GM11168 (cell line): ENCODE results near the gene CDC42EP3.

Experiments used
- in situ Hi-C: fragments of 300-500 bp; cut with MboI; formaldehyde crosslinking; loops from one replicate; pipeline ENCODE4 v1.12.0; 2022; ENCODE audit warnings: low sequenced_read_pairs; ENCODE audit not compliant: unreplicated experiment

Gene CDC42EP3

GRCh38 chr2:37637985-37638384 lies 33.5 kb downstream of the CDC42EP3 start:
- in situ Hi-C loops, result no loop called here

- in situ Hi-C loops, result no loop called here
Measured at GRCh38 chr2:37637190-37637860, 34.1 kb downstream of the CDC42EP3 start.

- in situ Hi-C loops, result no loop called here
Measured at GRCh38 chr2:37636381-37637066, 34.9 kb downstream of the CDC42EP3 start.

GRCh38 chr2:37635504-37636380 lies 35.7 kb downstream of the CDC42EP3 start:
- in situ Hi-C loops, result no loop called here

GRCh38 chr2:37634914-37635503 lies 36.4 kb downstream of the CDC42EP3 start:
- in situ Hi-C loops, result no loop called here

- in situ Hi-C loops, result no loop called here
Measured at GRCh38 chr2:37633845-37634244, 37.6 kb downstream of the CDC42EP3 start.

GRCh38 chr2:37633234-37633633 lies 38.2 kb downstream of the CDC42EP3 start:
- in situ Hi-C loops, result no loop called here

GRCh38 chr2:37632310-37632709 lies 39.1 kb downstream of the CDC42EP3 start:
- in situ Hi-C loops, result no loop called here

- in situ Hi-C loops, result no loop called here
Measured at GRCh38 chr2:37631698-37632097, 39.7 kb downstream of the CDC42EP3 start.

- in situ Hi-C loops, result no loop called here
Measured at GRCh38 chr2:37631292-37631691, 40.1 kb downstream of the CDC42EP3 start.

GRCh38 chr2:37630776-37631175 lies 40.7 kb downstream of the CDC42EP3 start:
- in situ Hi-C loops, result no loop called here

- in situ Hi-C loops, result no loop called here
Measured at GRCh38 chr2:37630301-37630700, 41.1 kb downstream of the CDC42EP3 start.

- in situ Hi-C loops, result no loop called here
Measured at GRCh38 chr2:37629529-37629928, 41.9 kb downstream of the CDC42EP3 start.

- in situ Hi-C loops, result no loop called here
Measured at GRCh38 chr2:37627710-37628109, 43.7 kb downstream of the CDC42EP3 start.

- in situ Hi-C loops, result no loop called here
Measured at GRCh38 chr2:37625796-37626571, 45.5 kb downstream of the CDC42EP3 start.

- in situ Hi-C loops, result no loop called here
Measured at GRCh38 chr2:37625156-37625555, 46.3 kb downstream of the CDC42EP3 start.

- in situ Hi-C loops, result no loop called here
Measured at GRCh38 chr2:37623971-37624900, 47.2 kb downstream of the CDC42EP3 start.

GRCh38 chr2:37623406-37623805 lies 48.0 kb downstream of the CDC42EP3 start:
- in situ Hi-C loops, result no loop called here
